RWPE2 (cell line): Measurements from ENCODE around the gene TMTC1.
"Not testable (repeated sequence)": the region's sequence is repeated elsewhere in the genome, so short reads cannot be mapped to it uniquely, and the experiment has no call there.

Experiments
- ATAC-seq: fragments of 200-7000 bp; cut with Tn5 transposase; 3 replicates; pipeline ENCODE4 v1.9.1; 2021; ENCODE audit warnings: low read depth
- DNase-seq: peaks from one replicate; pipeline ENCODE4 v3.0.0-alpha.2; 2020; ENCODE audit warnings: low spot score
- H3K27ac ChIP-seq: fragments of 450-650 bp; 2 replicates; pipeline ENCODE4 v1.5.1; 2017; ENCODE audit warnings: mild to moderate bottlenecking; ENCODE audit not compliant: poor library complexity, severe bottlenecking
- H3K27me3 ChIP-seq: fragments of 250-450 bp; sonication (Bioruptor Pico); 2 replicates; pipeline ENCODE4 v1.5.1; 2021; ENCODE audit warnings: mild to moderate bottlenecking, moderate library complexity; ENCODE audit not compliant: insufficient read depth, poor library complexity, severe bottlenecking
- H3K36me3 ChIP-seq: fragments of 250-450 bp; sonication (Bioruptor Pico); 2 replicates; pipeline ENCODE4 v1.5.1; 2020; ENCODE audit warnings: low read depth, mild to moderate bottlenecking, moderate library complexity
- H3K4me1 ChIP-seq: fragments of 250-450 bp; sonication (Bioruptor Pico); 2 replicates; pipeline ENCODE4 v1.5.1; 2021; ENCODE audit warnings: mild to moderate bottlenecking, moderate library complexity; ENCODE audit not compliant: insufficient read depth, poor library complexity, severe bottlenecking
- H3K4me3 ChIP-seq: fragments of 250-450 bp; sonication (Bioruptor Pico); 2 replicates; pipeline ENCODE4 v1.5.1; 2021; ENCODE audit warnings: mild to moderate bottlenecking, moderate library complexity; ENCODE audit not compliant: severe bottlenecking
- H3K9me3 ChIP-seq: fragments of 250-450 bp; sonication (Bioruptor Pico); 2 replicates; pipeline ENCODE4 v1.5.1; 2021; ENCODE audit warnings: mild to moderate bottlenecking, moderate library complexity; ENCODE audit not compliant: severe bottlenecking
- CTCF ChIP-seq: fragments of 450-650 bp; IDR thresholded peaks from one replicate; pipeline ENCODE4 v1.5.1; 2017; ENCODE audit warnings: mild to moderate bottlenecking, moderate library complexity; ENCODE audit not compliant: poor library complexity, severe bottlenecking

The TMTC1 gene

GRCh38 chr12:29562110-29562804 is 221.5 kb downstream of the TMTC1 start:
- ATAC-seq: no peak

GRCh38 chr12:29561664-29562071 is 222.1 kb downstream of the TMTC1 start:
- H3K27me3 ChIP-seq: no peaks in the 10 kb centered on the region
- TF ChIP-seq CTCF: no peak
- no peaks in the 10 kb centered on the region for H3K36me3 ChIP-seq
- no peak for DNase-seq
- H3K27ac ChIP-seq: no peak overlapping the region
- H3K9me3 ChIP-seq: no peaks in the 10 kb centered on the region
- H3K4me1 ChIP-seq: no peaks in the 10 kb centered on the region
- H3K4me3 ChIP-seq: no peak overlapping the region
- ATAC-seq: no peak

More at GRCh38 chr12:29562110-29562804, 221.5 kb downstream of the TMTC1 start:
- no peaks in the 10 kb centered on the region for H3K36me3 ChIP-seq
- no peaks in the 10 kb centered on the region for H3K9me3 ChIP-seq
- no peak for DNase-seq
- no peaks in the 10 kb centered on the region for H3K27me3 ChIP-seq
- no peaks in the 10 kb centered on the region for H3K4me1 ChIP-seq
- H3K27ac ChIP-seq: no peak overlapping the region
- no peak overlapping the region for H3K4me3 ChIP-seq
- no peak for TF ChIP-seq CTCF

- H3K27me3 ChIP-seq: no peaks in the 10 kb centered on the region
- no peak for TF ChIP-seq CTCF
- no peaks in the 10 kb centered on the region for H3K9me3 ChIP-seq
- H3K36me3 ChIP-seq: no peaks in the 10 kb centered on the region
- DNase-seq (no peak), ATAC-seq (no peak)
- no peaks in the 10 kb centered on the region for H3K4me1 ChIP-seq
- H3K27ac ChIP-seq: no peak overlapping the region
- no peak overlapping the region for H3K4me3 ChIP-seq
These were observed 224.5 kb downstream of the TMTC1 start for GRCh38 chr12:29559198-29559597.

GRCh38 chr12:29556363-29556762 is 227.4 kb downstream of the TMTC1 start:
- DNase-seq (no peak), ATAC-seq (no peak)
- no peak for TF ChIP-seq CTCF
- Histone ChIP-seq H3K4me1 (no peaks in the 10 kb centered on the region), H3K27me3 (no peaks in the 10 kb centered on the region), H3K9me3 (no peaks in the 10 kb centered on the region), H3K27ac (no peak overlapping the region), H3K36me3 (no peaks in the 10 kb centered on the region), H3K4me3 (no peak overlapping the region)

- not testable (repeated sequence) for ATAC-seq, H3K27ac ChIP-seq, H3K27me3 ChIP-seq, H3K9me3 ChIP-seq, DNase-seq, H3K36me3 ChIP-seq, H3K4me3 ChIP-seq, H3K4me1 ChIP-seq
These were observed 228.3 kb downstream of the TMTC1 start for GRCh38 chr12:29555451-29555850.
